HL-60 (cell line): Measurements from ENCODE around the gene PRR20G.

Experiments
- CTCF ChIP-seq: IDR thresholded peaks from one replicate; pipeline ENCODE4 v1.5.1; 2011; ENCODE audit warnings: low read length, control low read depth, inconsistent platforms; ENCODE audit not compliant: insufficient read depth
- POLR2AphosphoS5 ChIP-seq: IDR thresholded peaks from 2 replicates; pipeline ENCODE4 v1.6.1; 2012; ENCODE audit warnings: low read depth
- REST ChIP-seq: IDR thresholded peaks from 2 replicates; pipeline ENCODE4 v1.6.1; 2012; ENCODE audit warnings: low read depth; ENCODE audit not compliant: insufficient replicate concordance

GRCh38 chr3:127254730-127255129, 33.1 kb downstream of the PRR20G start:
- TF ChIP-seq REST (no peak), CTCF (peak; percentile 33), POLR2AphosphoS5 (no peak)
